HepG2 (cell line): ENCODE data around the gene MPC1. TPM values are rescaled to one million over a fixed set of nuclear protein-coding genes. Genes with fewer than 3 reads are reported as not detected.

Experiments
- CERS6 ChIP-seq: sonication (generic); formaldehyde crosslinking; IDR thresholded peaks from 2 replicates; pipeline ENCODE4 v1.5.0; 2020; ENCODE audit warnings: missing genetic modification reagents
- FOXO1 ChIP-seq: sonication (generic); formaldehyde crosslinking; IDR thresholded peaks from 2 replicates; pipeline ENCODE4 v1.4.0; 2020; ENCODE audit warnings: missing genetic modification reagents
- FOXO4 ChIP-seq: sonication (generic); formaldehyde crosslinking; conservative IDR thresholded peaks from 2 replicates; pipeline ENCODE4 v1.8.1; 2023; ENCODE audit warnings: missing genetic modification reagents
- FUBP1 ChIP-seq: sonication (generic); formaldehyde crosslinking; IDR thresholded peaks from 2 replicates; pipeline ENCODE4 v1.5.1; 2020; ENCODE audit warnings: missing genetic modification reagents, mild to moderate bottlenecking, borderline replicate concordance
- KDM2A ChIP-seq: sonication (generic); formaldehyde crosslinking; IDR thresholded peaks from 2 replicates; pipeline ENCODE4 v1.4.0; 2020; ENCODE audit warnings: low read depth, missing genetic modification reagents, borderline replicate concordance
- MTERF4 ChIP-seq: sonication (generic); formaldehyde crosslinking; IDR thresholded peaks from 2 replicates; pipeline ENCODE4 v1.8.0; 2023; ENCODE audit warnings: mild to moderate bottlenecking, missing genetic modification reagents
- MTF2 ChIP-seq: sonication (generic); formaldehyde crosslinking; IDR thresholded peaks from 2 replicates; pipeline ENCODE4 v1.5.0; 2020; ENCODE audit warnings: missing genetic modification reagents, borderline replicate concordance
- NFYB ChIP-seq: sonication (generic); formaldehyde crosslinking; IDR thresholded peaks from 2 replicates; pipeline ENCODE4 v1.4.0; 2020; ENCODE audit warnings: missing genetic modification reagents
- PTBP1 ChIP-seq: fragments of 200-400 bp; formaldehyde crosslinking; IDR thresholded peaks from 2 replicates; pipeline ENCODE4 v1.6.1; 2018; ENCODE audit warnings: low read length, low read depth; ENCODE audit not compliant: poor library complexity, severe bottlenecking
- SMAD9 ChIP-seq: sonication (generic); formaldehyde crosslinking; IDR thresholded peaks from 2 replicates; pipeline ENCODE4 v1.5.1; 2020; ENCODE audit warnings: mild to moderate bottlenecking, missing genetic modification reagents
- SRY ChIP-seq: sonication (generic); formaldehyde crosslinking; IDR thresholded peaks from 2 replicates; pipeline ENCODE4 v1.8.0; 2022; ENCODE audit warnings: mild to moderate bottlenecking, missing genetic modification reagents
- STAG1 ChIP-seq: sonication (generic); formaldehyde crosslinking; IDR thresholded peaks from 2 replicates; pipeline ENCODE4 v1.4.0; 2020; ENCODE audit warnings: missing genetic modification reagents
- TBX3 ChIP-seq: fragments of 450-650 bp; IDR thresholded peaks from 2 replicates; pipeline ENCODE4 v1.6.1; 2017; ENCODE audit warnings: antibody characterized with exemption, mild to moderate bottlenecking, inconsistent platforms, borderline replicate concordance
- TERF1 ChIP-seq: sonication (generic); formaldehyde crosslinking; IDR thresholded peaks from 2 replicates; pipeline ENCODE4 v1.8.0; 2022; ENCODE audit warnings: mild to moderate bottlenecking, missing genetic modification reagents, moderate library complexity
- ZEB1 ChIP-seq: IDR thresholded peaks from 2 replicates; pipeline ENCODE4 v1.6.1; 2012; ENCODE audit warnings: mild to moderate bottlenecking, low read depth, inconsistent platforms; ENCODE audit not compliant: insufficient replicate concordance
- ZNF160 ChIP-seq: sonication (generic); formaldehyde crosslinking; IDR thresholded peaks from 2 replicates; pipeline ENCODE4 v1.8.0; 2022; ENCODE audit warnings: mild to moderate bottlenecking, inconsistent platforms, missing genetic modification reagents
- ZNF263 ChIP-seq: sonication (generic); formaldehyde crosslinking; IDR thresholded peaks from 2 replicates; pipeline ENCODE4 v1.4.0; 2020; ENCODE audit warnings: missing genetic modification reagents
- ZNF558 ChIP-seq: sonication (generic); formaldehyde crosslinking; IDR thresholded peaks from 2 replicates; pipeline ENCODE4 v1.9.0; 2022; ENCODE audit warnings: mild to moderate bottlenecking, missing genetic modification reagents, borderline replicate concordance
- ZNF567 ChIP-seq: sonication (generic); formaldehyde crosslinking; IDR thresholded peaks from 2 replicates; pipeline ENCODE4 v1.8.1; 2023; ENCODE audit warnings: mild to moderate bottlenecking, missing genetic modification reagents, borderline replicate concordance
- ZNF589 ChIP-seq: sonication (generic); formaldehyde crosslinking; conservative IDR thresholded peaks from 2 replicates; pipeline ENCODE4 v1.8.0; 2022; ENCODE audit warnings: mild to moderate bottlenecking, moderate library complexity, missing genetic modification reagents
- ZNF678 ChIP-seq: sonication (generic); formaldehyde crosslinking; IDR thresholded peaks from 2 replicates; pipeline ENCODE4 v1.4.0; 2020; ENCODE audit warnings: mild to moderate bottlenecking, missing genetic modification reagents
- ZNF891 ChIP-seq: sonication (generic); formaldehyde crosslinking; IDR thresholded peaks from 2 replicates; pipeline ENCODE4 v1.5.0; 2020; ENCODE audit warnings: mild to moderate bottlenecking, missing genetic modification reagents
- ZSCAN22 ChIP-seq: sonication (generic); formaldehyde crosslinking; IDR thresholded peaks from 2 replicates; pipeline ENCODE4 v1.4.0; 2020; ENCODE audit warnings: mild to moderate bottlenecking, missing genetic modification reagents
- polyA plus RNA-seq, 8 experiments: library from polyadenylated mRNA; depleted of rRNA in 3 of 8; stranded (reverse) in 7 of 8; unstranded in 1 of 8; fragments of >200 nt; fragmentation: Illumina TruSeq in 4 of 8; extraction: Trizol in 4 of 8; gene quantifications; 2 replicates each; pipeline versions ENCODE4 v1.2.1 to v1.2.3, GENCODE V29; 2011 to 2016; ENCODE audit warnings: low read depth in 4 of 8, missing spikeins in 1 of 8, mixed read lengths in 1 of 8; ENCODE audit not compliant: insufficient read depth in 1 of 8
- total RNA-seq, 5 experiments: library from RNA; depleted of rRNA; stranded (reverse); fragments of >200 nt; fragmentation: Illumina TruSeq; extraction: Trizol; gene quantifications; 2 replicates each; pipeline ENCODE4 v1.2.3, GENCODE V29; 2016; ENCODE audit warnings: low read depth in 1 of 5

Gene MPC1
- total and polyA plus RNA-seq, 2 of the 13 experiments (the other 11 are each of a cell fraction or from before 2014, with no cell fraction given) = 189 to 214 TPM

GRCh38 chr6:166382933-166383801, at the start of gene MPC1 (continued):
- no peak for TF ChIP-seq MTERF4 (CRISPR knock-in tag)
- TF ChIP-seq NFYB (CRISPR knock-in tag) = peak; percentile 95
- peak; percentile 67 for TF ChIP-seq ZNF589 (CRISPR knock-in tag)
- no peak; the same call in 1 of the 2 replicates for TF ChIP-seq STAG1
- peak; percentile 44; the same call in 1 of the 2 replicates for TF ChIP-seq ZNF558 (CRISPR knock-in tag)
- no peak for TF ChIP-seq FOXO4
- TF ChIP-seq ZNF678 = no peak
- TF ChIP-seq FOXO1 (CRISPR knock-in tag) = peak; percentile 37; the same call in 1 of the 2 replicates
- peak; percentile 58; the same call in 1 of the 2 replicates for TF ChIP-seq SRY (CRISPR knock-in tag)
- no peak; the same call in 1 of the 2 replicates for TF ChIP-seq ZNF567 (CRISPR knock-in tag)
- TF ChIP-seq ZSCAN22 (CRISPR knock-in tag) = peak; percentile 82; the same call in 1 of the 2 replicates
- no peak for TF ChIP-seq ZEB1
- TF ChIP-seq PTBP1 = no peak
- TF ChIP-seq ZNF263 (CRISPR knock-in tag) = peak; percentile 53
- TF ChIP-seq TBX3 = peak; percentile 30; the same call in 1 of the 2 replicates
- TF ChIP-seq MTF2 (CRISPR knock-in tag) = no peak
- TF ChIP-seq CERS6 = no peak; the same call in 1 of the 2 replicates
- no peak; the same call in 1 of the 2 replicates for TF ChIP-seq FUBP1 (CRISPR knock-in tag)
- peak; percentile 42; the same call in 1 of the 2 replicates for TF ChIP-seq TERF1 (CRISPR knock-in tag)
- no peak for TF ChIP-seq ZNF891 (CRISPR knock-in tag)
- TF ChIP-seq ZNF160 (CRISPR knock-in tag) = peak; percentile 69
- peak; percentile 72; the same call in 1 of the 2 replicates for TF ChIP-seq KDM2A (CRISPR knock-in tag)
- 0 out of 2 replicates have a peak, but pooled peaks have one; percentile 19 for TF ChIP-seq SMAD9 (CRISPR knock-in tag)
